SU-DHL-6 (cell line): Measurements from ENCODE around the gene SLC12A8.

ENCODE experiments used
- CTCF ChIP-seq: fragments of 200-600 bp; sonication (generic); IDR thresholded peaks from one replicate; pipeline ENCODE4 v1.5.1; 2017; ENCODE audit warnings: antibody characterized with exemption, mild to moderate bottlenecking, low read length, moderate library complexity; ENCODE audit not compliant: insufficient read depth, poor library complexity, severe bottlenecking
- EZH2phosphoT487 ChIP-seq: fragments of 200-600 bp; sonication (generic), shearing (Covaris generic); conservative IDR thresholded peaks from 2 replicates; pipeline ENCODE4 v1.6.1; 2018; ENCODE audit warnings: mild to moderate bottlenecking, antibody characterized with exemption, low read length, moderate library complexity, mixed read lengths

GRCh38 chr3:125260158-125260557 lies 47.6 kb upstream of the SLC12A8 start:
- TF ChIP-seq CTCF = no peak
- TF ChIP-seq EZH2phosphoT487 = no peak
